CD4-positive, alpha-beta T cell treated with Interleukin-4 for 4 hours (primary cell): ENCODE data around the gene LRCOL1.

Source experiments
- DNase-seq: peaks from one replicate; pipeline ENCODE4 v3.0.0-alpha.2; 2020

Gene LRCOL1

GRCh38 chr12:132635076-132635955, 24.9 kb upstream of the LRCOL1 start:
- DNase-seq, result no peak

DNA sequence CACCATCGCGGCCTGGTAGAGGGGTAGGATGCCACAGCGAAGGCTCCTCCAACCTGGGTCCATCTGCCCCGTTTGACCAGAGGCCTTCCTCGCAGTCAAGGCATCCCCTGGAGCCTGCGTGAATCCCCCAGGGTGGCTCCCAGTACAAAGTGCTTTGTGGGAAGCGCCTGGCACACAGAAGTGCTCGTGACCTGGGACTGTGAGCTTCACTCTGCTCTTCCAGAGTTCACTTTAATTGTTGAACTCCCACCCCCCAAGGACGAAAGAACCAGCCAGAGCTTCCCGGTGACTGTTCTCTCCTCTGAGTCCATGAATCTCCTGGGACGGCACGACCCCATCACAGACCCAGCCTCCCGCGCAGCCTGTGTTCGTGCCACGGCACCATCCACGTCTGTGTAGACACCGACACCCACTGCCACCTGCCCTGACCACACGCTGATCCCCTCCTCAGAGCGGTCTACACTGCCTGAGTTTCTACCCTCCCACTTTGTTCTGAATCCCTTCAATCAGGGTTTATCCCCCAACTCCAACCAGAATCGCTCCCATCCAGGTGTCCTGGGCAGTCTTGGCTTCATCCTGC, 24.1 kb upstream of the LRCOL1 start:
- DNase-seq, result no peak

DNA sequence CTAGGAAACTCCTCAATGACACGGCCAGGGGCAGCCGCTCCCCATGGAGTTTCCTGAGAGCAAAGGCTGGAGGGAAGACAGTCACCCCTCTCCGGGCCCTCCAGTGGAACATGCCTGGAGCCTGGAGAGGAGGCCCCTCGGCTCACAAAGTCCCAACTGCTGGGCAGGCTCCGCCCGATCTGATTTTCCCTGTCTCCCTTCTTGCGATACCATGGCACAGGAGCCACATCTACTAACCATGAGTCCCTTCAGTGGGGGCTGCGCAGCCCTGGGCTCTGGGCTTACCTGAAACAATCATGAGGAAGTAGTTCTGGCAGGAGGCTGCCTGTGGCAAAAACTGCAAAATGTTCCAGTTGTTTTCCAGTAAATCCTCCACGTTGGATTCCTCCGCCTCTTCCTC, 23.5 kb upstream of the LRCOL1 start:
- no peak for DNase-seq

GRCh38 chr12:132633398-132633797, 23.0 kb upstream of the LRCOL1 start:
- no peak for DNase-seq

GRCh38 chr12:132632521-132633228, 22.3 kb upstream of the LRCOL1 start:
- DNase-seq, result no peak

GRCh38 chr12:132631666-132632065, 21.3 kb upstream of the LRCOL1 start:
- DNase-seq, result no peak

- DNase-seq, result no peak
Observed at GRCh38 chr12:132630672-132631071, 20.3 kb upstream of the LRCOL1 start.

DNA sequence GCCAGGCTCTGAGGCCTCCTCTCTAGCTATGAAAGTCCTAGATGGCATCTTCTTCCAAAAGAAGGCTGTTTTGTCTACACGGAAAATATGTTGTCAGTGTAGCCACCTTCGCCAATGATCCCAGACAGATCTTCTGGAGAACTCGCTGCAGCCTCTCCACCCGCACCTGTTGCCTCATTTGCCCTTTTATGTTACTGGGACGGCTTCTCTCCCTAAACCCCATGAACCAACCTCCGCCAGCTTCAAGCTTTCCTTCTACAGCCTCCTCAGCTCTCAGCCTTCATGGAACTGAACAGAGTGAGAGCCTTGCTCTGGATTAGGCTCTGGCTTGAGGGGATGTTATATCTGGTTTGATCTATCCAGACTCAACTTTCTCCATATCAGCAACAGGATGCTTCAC, 18.9 kb upstream of the LRCOL1 start:
- DNase-seq, result no peak

DNA sequence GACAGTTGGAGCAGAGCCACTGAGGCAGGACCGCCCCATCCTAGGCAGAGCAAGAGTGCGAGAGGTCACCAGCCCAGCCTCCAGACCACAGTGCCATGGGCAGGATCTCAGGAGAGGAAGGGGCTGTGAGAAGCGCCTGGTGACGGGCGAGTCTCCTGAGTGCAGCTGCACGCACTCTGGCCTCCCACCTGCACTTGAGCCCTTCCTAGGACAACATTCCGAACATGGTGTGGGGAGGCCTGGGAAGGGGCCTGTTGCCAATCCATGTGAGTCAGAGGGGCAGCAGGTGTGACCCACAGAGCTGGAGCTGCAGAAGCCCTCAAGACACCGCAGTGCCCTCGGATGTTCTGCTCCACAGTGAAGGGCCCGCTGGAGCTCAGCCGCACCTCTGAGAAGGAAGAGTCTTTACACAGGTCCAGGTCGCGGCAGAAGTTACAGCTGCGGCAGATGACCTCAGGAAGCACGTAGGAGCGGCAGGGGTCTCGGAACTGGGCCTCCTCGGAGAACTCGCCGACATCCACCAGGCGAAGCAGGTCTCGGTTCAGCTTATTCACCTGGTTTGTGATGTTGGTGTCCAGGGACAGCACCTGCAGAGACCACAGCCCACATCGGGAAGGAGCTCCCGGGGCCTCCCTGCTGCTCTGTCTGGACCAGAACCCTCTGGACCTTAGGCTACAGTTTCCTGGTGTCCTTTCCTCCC, 15.5 kb upstream of the LRCOL1 start:
- DNase-seq, result no peak

DNA sequence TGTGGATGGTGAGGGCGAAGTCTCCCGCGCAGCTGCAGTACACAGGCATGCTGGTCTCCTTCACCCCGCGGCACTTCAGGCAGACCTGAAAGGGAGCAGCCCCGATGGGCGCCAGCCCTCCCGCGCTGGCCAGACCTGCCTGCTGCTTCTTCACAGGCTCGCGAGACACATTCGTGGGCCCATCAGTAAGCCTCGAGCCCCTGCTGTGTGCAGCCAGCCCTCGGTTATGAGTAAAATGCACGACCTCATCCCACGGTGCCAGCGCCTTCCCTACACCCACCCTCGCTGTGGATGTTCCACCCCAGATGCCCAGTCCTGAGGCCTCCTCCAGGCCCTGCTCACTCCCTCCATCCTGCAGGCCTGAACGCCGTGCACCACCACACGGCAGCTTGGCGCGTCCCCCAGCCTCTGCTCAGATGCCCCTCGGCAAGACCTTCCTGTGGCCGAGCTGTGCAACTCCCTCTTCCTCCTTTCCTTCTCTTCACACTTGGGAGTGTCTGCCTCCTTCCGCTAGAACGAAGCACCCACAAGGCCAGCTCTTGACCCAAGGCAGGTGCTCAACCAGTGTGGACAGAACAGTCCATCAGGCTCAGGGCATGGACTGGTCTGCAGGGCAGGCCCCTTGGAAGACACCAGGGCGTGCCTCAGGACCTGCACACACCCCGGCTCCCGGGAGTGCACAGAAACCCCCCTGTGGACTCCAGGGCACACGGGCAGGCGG, 14.7 kb upstream of the LRCOL1 start:
- no peak for DNase-seq

DNA sequence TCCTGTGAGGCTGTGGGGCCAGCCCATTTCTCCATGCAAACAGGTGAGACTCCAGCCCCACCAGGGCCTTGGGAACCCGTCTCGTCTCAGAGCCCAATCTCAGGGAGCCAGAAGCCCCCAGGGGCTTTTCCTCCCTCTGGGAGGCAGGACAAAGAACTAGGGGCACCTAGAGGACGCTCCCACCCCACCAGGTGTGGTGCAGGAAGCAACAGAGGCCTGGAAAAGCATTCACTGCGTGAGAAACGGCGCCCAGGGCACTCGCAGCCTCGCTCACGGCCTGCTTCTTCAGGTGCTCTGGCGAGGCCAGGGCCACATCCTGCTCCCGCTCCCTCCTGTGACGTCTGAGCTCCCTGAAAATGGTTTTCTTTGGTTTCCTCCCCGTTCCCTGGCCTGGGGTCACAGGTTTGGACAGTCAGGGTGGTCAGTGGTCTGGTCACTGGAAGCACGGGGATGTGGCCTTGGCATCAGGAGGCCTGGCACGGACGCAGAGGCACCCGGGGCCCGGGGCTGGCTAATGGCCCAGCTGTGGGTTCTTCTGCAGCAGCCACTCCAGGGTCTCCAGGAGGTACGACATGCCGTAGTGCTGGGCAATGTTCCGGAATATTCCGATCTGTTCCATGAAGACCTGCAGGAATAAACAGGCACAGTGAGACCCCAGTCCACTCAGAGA, 13.9 kb upstream of the LRCOL1 start:
- DNase-seq, result no peak

- DNase-seq, result no peak
Observed at GRCh38 chr12:132623072-132623869, 12.9 kb upstream of the LRCOL1 start.

DNA sequence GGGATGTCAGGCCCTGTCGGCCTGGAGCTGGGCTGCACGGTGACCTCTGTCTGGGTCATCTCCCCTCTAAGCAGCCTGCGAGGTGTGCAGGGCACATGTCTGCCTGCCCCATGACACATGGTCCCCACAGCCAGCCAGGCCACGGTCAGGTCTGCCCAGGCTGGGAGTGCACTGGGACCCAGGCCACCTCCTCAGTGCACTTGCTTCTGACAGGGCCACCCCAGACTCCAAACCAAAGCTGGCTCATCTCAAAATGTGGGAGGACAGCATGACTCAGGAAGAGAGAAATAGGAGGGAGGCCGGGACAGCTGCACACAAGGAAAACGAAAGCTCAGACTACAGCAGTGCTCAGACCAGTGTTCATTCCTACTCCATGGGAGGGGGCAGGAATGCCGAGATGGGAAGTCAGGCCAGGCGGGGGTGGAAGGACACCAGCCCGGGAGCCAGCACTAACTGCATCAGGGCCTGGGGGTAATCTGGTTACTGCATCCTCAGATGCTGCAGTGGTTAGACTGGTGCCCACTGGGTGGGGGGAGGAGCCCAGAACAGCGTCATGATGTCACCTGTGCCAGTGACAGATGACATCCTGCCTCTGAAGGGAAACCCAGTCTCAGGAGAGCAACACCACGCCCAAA, 12.2 kb upstream of the LRCOL1 start:
- no peak for DNase-seq

GRCh38 chr12:132621657-132622435, 11.5 kb upstream of the LRCOL1 start:
- DNase-seq, result no peak

- no peak for DNase-seq
Observed at GRCh38 chr12:132620899-132621656, 10.7 kb upstream of the LRCOL1 start.

DNA sequence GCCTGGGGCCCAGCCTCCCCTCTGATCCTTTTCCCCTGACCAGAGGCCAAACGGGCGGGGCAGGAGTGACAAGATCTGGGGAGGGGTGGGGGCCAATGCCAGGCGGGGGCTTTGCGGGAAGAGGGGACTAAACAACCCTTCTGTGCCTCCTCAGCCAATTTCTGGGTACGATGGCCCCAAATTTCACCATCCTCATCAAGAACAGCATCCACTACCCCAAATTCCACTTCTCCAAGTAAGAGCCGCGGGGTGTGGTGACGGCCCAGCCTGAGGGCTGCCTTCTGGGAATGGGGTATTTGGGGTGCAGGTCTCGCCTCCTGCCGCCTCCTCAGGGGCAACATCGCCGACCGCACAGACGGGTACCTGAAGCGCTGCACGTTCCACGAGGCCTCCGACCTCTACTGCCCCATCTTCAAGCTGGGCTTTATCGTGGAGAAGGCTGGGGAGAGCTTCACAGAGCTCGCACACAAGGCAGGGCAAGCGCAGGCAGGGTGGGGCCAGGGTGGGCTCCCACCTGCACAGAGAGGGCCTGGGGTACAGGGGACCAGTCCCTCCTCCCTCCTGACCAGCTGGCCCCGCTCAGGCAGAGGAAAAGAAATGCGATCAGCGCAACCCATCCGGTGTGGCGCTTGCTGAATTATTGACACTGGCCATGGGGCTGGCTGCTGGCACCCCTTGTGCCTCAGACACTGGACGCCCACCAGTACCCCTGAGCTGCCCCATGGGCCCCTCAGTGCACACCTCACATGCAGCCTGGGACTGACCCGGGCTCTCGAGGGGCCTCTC, 9.9 kb upstream of the LRCOL1 start:
- DNase-seq, result no peak

DNA sequence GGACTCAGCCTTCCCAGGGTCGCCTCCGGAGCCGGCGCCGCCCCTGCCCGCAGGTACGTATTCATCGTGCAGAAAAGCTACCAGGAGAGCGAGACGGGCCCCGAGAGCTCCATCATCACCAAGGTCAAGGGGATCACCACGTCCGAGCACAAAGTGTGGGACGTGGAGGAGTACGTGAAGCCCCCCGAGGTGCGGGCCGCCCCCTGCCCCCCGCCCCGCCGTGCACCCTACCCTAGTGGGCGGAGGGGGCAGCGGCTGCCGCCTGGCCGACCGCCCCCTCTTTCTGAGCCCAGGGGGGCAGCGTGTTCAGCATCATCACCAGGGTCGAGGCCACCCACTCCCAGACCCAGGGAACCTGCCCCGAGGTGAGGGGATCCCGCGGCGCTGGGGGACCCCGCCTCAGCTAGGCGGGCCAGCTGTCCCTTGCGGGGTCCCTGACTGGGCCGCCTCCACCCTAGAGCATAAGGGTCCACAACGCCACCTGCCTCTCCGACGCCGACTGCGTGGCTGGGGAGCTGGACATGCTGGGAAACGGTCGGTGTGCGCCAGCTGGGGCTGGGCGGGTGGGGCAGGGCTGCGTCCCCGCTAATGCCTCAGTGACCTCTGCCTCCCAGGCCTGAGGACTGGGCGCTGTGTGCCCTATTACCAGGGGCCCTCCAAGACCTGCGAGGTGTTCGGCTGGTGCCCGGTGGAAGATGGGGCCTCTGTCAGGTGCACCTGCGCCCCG, 9.2 kb upstream of the LRCOL1 start:
- no peak for DNase-seq

DNA sequence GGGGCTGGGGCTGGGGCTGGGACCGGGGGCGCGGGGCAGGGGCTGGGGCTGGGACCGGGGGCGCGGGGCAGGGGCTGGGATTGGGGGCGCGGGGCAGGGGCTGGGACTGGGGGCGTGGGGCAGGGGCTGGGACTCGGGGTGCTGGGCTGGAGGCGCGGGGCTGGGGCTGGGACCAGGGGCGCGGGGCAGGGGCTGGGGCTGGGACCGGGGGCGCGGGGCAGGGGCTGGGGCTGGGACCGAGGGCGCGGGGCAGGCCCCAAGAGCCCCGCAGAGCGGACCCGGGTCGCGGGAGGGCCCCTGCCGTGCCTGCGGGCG, 8.6 kb upstream of the LRCOL1 start:
- no peak for DNase-seq
